Adipocyte (in vitro differentiated cells): ENCODE results near the gene OR2J3.
"Not testable (repeated sequence)": the region's sequence is repeated elsewhere in the genome, so short reads cannot be mapped to it uniquely, and the experiment has no call there.

Source experiments
- DNase-seq: peaks from one replicate; pipeline ENCODE4 v3.0.0-alpha.2; 2015; ENCODE audit warnings: low read depth
- H3K27me3 ChIP-seq: replicated peaks from 2 replicates; pipeline ENCODE4 v1.7.0; 2013; ENCODE audit warnings: mild to moderate bottlenecking, low read length, moderate library complexity; ENCODE audit not compliant: control insufficient read depth, insufficient read depth
- H3K36me3 ChIP-seq: 2 replicates; pipeline ENCODE4 v1.7.0; 2013; ENCODE audit warnings: low read length, mild to moderate bottlenecking, moderate library complexity; ENCODE audit not compliant: control insufficient read depth, insufficient read depth, severe bottlenecking
- H3K4me1 ChIP-seq: 2 replicates; pipeline ENCODE4 v1.7.0; 2013; ENCODE audit warnings: mild to moderate bottlenecking, low read length, moderate library complexity; ENCODE audit not compliant: control insufficient read depth, insufficient read depth
- H3K4me3 ChIP-seq: 2 replicates; pipeline ENCODE4 v1.7.0; 2013; ENCODE audit warnings: mild to moderate bottlenecking, low read length, moderate library complexity
- H3K9ac ChIP-seq: 2 replicates; pipeline ENCODE4 v1.7.0; 2013; ENCODE audit warnings: mild to moderate bottlenecking, low read length, moderate library complexity
- H3K9me3 ChIP-seq: 2 replicates; pipeline ENCODE4 v1.7.0; 2013; ENCODE audit warnings: mild to moderate bottlenecking, low read length, moderate library complexity; ENCODE audit not compliant: control insufficient read depth

The OR2J3 gene

GRCh38 chr6:29107758-29108157 lies at the start of gene OR2J3:
TSS of gene OR2J3 (plus strand) at chr6:29108058. CDS start at chr6:29111891, 3,833 bp downstream.
- Histone ChIP-seq H3K9me3 (no peaks in the 10 kb centered on the region), H3K4me1 (no peaks in the 10 kb centered on the region), H3K36me3 (no peaks in the 10 kb centered on the region), H3K4me3 (no peak within 1 kb of the TSS), H3K27me3 (no peaks in the 10 kb centered on the region), H3K9ac (no peak within 1 kb of the TSS)
- DNase-seq, result no peak

GRCh38 chr6:29071831-29072723 lies 35.8 kb upstream of the OR2J3 start:
- no peak overlapping the region for H3K4me3 ChIP-seq
- peak; percentile 15 for DNase-seq
- H3K4me1 ChIP-seq, result no peaks in the 10 kb centered on the region
- H3K9ac ChIP-seq, result no peak overlapping the region
- H3K27me3 ChIP-seq, result no peaks in the 10 kb centered on the region
- H3K36me3 ChIP-seq, result no peaks in the 10 kb centered on the region
- H3K9me3 ChIP-seq, result no peaks in the 10 kb centered on the region

- Histone ChIP-seq H3K36me3 (no peaks in the 10 kb centered on the region), H3K9ac (no peak overlapping the region), H3K4me3 (no peak overlapping the region), H3K27me3 (no peaks in the 10 kb centered on the region), H3K4me1 (no peaks in the 10 kb centered on the region), H3K9me3 (no peaks in the 10 kb centered on the region)
- no peak for DNase-seq
Measured at GRCh38 chr6:29079203-29079602, 28.7 kb upstream of the OR2J3 start.

- Histone ChIP-seq H3K4me1 (no peaks in the 10 kb centered on the region), H3K9ac (no peak overlapping the region), H3K9me3 (no peaks in the 10 kb centered on the region), H3K36me3 (no peaks in the 10 kb centered on the region), H3K4me3 (no peak overlapping the region), H3K27me3 (no peaks in the 10 kb centered on the region)
- no peak for DNase-seq
Measured at GRCh38 chr6:29081312-29081711, 26.5 kb upstream of the OR2J3 start.

GRCh38 chr6:29082457-29082856 lies 25.4 kb upstream of the OR2J3 start:
- H3K4me1 ChIP-seq, result no peaks in the 10 kb centered on the region
- H3K36me3 ChIP-seq, result no peaks in the 10 kb centered on the region
- H3K27me3 ChIP-seq, result no peaks in the 10 kb centered on the region
- no peak for DNase-seq
- H3K9ac ChIP-seq, result no peak overlapping the region
- no peaks in the 10 kb centered on the region for H3K9me3 ChIP-seq
- H3K4me3 ChIP-seq, result no peak overlapping the region

DNA sequence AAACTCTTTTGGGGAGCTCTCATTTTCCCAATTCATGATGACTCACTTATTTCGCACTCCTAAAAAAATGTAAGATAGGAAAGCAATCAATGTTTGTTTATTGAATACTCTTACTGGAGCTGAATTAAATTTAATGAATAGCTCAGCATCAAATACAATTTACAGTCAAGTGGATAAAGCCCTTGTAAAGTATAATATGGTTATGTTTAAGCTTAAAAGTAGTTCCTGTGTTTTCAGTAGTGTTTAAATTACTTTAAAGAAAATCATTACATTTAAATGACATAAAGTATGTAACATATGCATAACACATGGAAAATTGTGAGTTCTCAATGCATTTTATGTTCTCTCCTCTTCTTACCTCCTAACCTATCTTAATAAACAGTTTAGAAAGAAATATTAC lies 20.6 kb upstream of the OR2J3 start, which contains the start of gene OR2B3:
Gene OR2B3 (minus strand): TSS at position 101 of the 400 bp plus-strand sequence. CDS start 65 bp downstream, at position 36.
- no peaks in the 10 kb centered on the region for H3K36me3 ChIP-seq
- H3K4me1 ChIP-seq, result no peaks in the 10 kb centered on the region
- DNase-seq, result no peak
- H3K4me3 ChIP-seq, result no peak within 1 kb of the TSS
- H3K9ac ChIP-seq, result no peak within 1 kb of the TSS
- no peaks in the 10 kb centered on the region for H3K9me3 ChIP-seq
- no peaks in the 10 kb centered on the region for H3K27me3 ChIP-seq

DNA sequence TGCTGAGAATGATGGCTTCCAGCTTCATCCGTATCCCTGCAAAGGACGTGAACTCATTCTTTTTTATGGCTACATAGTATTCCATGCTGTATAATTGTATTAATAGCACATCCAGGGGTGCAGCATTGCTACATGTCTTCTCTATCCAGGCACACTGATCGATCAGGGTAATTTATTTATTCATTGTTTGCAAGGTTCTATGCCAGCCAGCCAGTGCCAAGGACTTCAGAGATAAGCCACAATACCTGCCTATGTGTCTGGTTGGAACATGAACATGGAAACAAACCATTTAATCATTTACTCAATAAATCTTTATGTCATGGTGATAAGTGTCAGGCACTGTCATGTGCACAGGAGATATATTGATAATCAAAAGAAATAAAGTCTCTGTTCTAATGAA lies 14.9 kb upstream of the OR2J3 start:
- no peak for DNase-seq

GRCh38 chr6:29097803-29098202 lies 10.1 kb upstream of the OR2J3 start:
- Histone ChIP-seq H3K36me3 (no peaks in the 10 kb centered on the region), H3K9ac (no peak overlapping the region), H3K9me3 (no peaks in the 10 kb centered on the region), H3K27me3 (no peaks in the 10 kb centered on the region), H3K4me3 (no peak overlapping the region), H3K4me1 (no peaks in the 10 kb centered on the region)
- DNase-seq, result no peak

More for the DNA sequence above, 14.9 kb upstream of the OR2J3 start:
- H3K9me3 ChIP-seq, result no peaks in the 10 kb centered on the region
- H3K27me3 ChIP-seq, result no peaks in the 10 kb centered on the region
- no peaks in the 10 kb centered on the region for H3K4me1 ChIP-seq
- H3K9ac ChIP-seq, result no peak overlapping the region
- H3K4me3 ChIP-seq, result no peak overlapping the region
- no peaks in the 10 kb centered on the region for H3K36me3 ChIP-seq

- no peak within 1 kb of the TSS for H3K9ac ChIP-seq
- H3K36me3 ChIP-seq, result no peaks in the 10 kb centered on the region
- no peaks in the 10 kb centered on the region for H3K27me3 ChIP-seq
- no peaks in the 10 kb centered on the region for H3K4me1 ChIP-seq
- no peak for DNase-seq
- H3K9me3 ChIP-seq, result no peaks in the 10 kb centered on the region
- no peak within 1 kb of the TSS for H3K4me3 ChIP-seq
Measured at GRCh38 chr6:29099190-29099589, 8.7 kb upstream of the OR2J3 start, which contains the start of gene OR2J1. TSS of gene OR2J1 (plus strand) at chr6:29099490. CDS start at chr6:29100943, 1,453 bp downstream.

DNA sequence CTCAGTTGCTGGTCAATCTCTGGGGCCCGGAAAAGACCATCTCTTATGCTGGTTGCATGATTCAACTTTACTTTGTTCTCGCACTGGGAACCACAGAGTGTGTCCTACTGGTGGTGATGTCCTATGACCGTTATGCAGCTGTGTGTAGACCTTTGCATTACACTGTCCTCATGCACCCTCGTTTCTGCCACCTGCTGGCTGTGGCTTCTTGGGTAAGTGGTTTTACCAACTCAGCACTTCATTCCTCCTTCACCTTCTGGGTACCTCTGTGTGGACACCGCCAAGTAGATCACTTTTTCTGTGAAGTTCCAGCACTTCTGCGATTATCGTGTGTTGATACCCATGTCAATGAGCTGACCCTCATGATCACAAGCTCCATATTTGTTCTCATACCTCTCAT lies 4.3 kb downstream of the OR2J3 start:
- no peaks in the 10 kb centered on the region for H3K36me3 ChIP-seq
- H3K9me3 ChIP-seq, result no peaks in the 10 kb centered on the region
- no peak overlapping the region for H3K9ac ChIP-seq
- DNase-seq, result no peak
- no peaks in the 10 kb centered on the region for H3K27me3 ChIP-seq
- no peak overlapping the region for H3K4me3 ChIP-seq
- no peaks in the 10 kb centered on the region for H3K4me1 ChIP-seq

GRCh38 chr6:29114964-29115363 lies 7.1 kb downstream of the OR2J3 start:
- not testable (repeated sequence) for H3K4me1 ChIP-seq, DNase-seq, H3K4me3 ChIP-seq, H3K9me3 ChIP-seq, H3K36me3 ChIP-seq, H3K27me3 ChIP-seq, H3K9ac ChIP-seq
